Measurements from ENCODE around the gene PROKR2. TPM values are rescaled to one million over a fixed set of nuclear protein-coding genes. Genes with fewer than 3 reads are reported as not detected.

The PROKR2 gene
- total and polyA plus RNA-seq, 2 donors (not counting 1 experiment from before 2014, with no cell fraction given), result not detected

- no peaks in the 10 kb centered on the region for H3K4me1 ChIP-seq (ENCODE audit: control insufficient read depth, extremely low read depth, insufficient read depth, low read length)
- no peak for TF ChIP-seq CTCF (conservative IDR thresholded peaks at IDR 0.05 in 1 of 2, IDR thresholded peaks at IDR 0.05 in 1 of 2; ENCODE audit: low read depth in 1 of 2, low read length in 2 of 2)
- H3K79me2 ChIP-seq (ENCODE audit: control insufficient read depth, insufficient read depth, low read length), result no peaks in the 10 kb centered on the region
- no peak overlapping the region for H2AFZ ChIP-seq (ENCODE audit: low read length)
- H3K36me3 ChIP-seq (ENCODE audit: control insufficient read depth, insufficient read depth, low read length), result no peaks in the 10 kb centered on the region
- no peak overlapping the region for H3K27ac ChIP-seq (ENCODE audit: insufficient read depth, low read length)
- H3K4me3 ChIP-seq (replicated peaks in 1 of 4; ENCODE audit: control extremely low read depth in 1 of 4, insufficient read depth in 1 of 4, low read depth in 3 of 4, low read length in 4 of 4), result no peak overlapping the region
- no peaks in the 10 kb centered on the region for H3K27me3 ChIP-seq (ENCODE audit: control insufficient read depth, insufficient read depth, low read length)
- DNase-seq (ENCODE audit: low read depth in 2 of 2), result no peak
- H3K9ac ChIP-seq (ENCODE audit: insufficient read depth, low read length), result no peak overlapping the region
- H3K4me2 ChIP-seq (ENCODE audit: extremely low read depth, insufficient read depth, low read length), result no peak overlapping the region
- no peaks in the 10 kb centered on the region for H4K20me1 ChIP-seq (ENCODE audit: control insufficient read depth, extremely low read depth, insufficient read depth, low read length)
- no peaks in the 10 kb centered on the region for H3K9me3 ChIP-seq (ENCODE audit: control insufficient read depth, insufficient read depth, low read depth, low read length)
Observed at GRCh38 chr20:5270603-5271002, 46.2 kb downstream of the PROKR2 start.

GRCh38 chr20:5268449-5268848, 48.3 kb downstream of the PROKR2 start:
- H4K20me1 ChIP-seq (ENCODE audit: control insufficient read depth, extremely low read depth, insufficient read depth, low read length), result no peaks in the 10 kb centered on the region
- TF ChIP-seq EZH2 (IDR thresholded peaks at IDR 0.05; ENCODE audit: low read length, missing control alignments), result no peak
- no peaks in the 10 kb centered on the region for H3K4me1 ChIP-seq (ENCODE audit: control insufficient read depth, extremely low read depth, insufficient read depth, low read length)
- H3K9me3 ChIP-seq (ENCODE audit: control insufficient read depth, insufficient read depth, low read depth, low read length), result no peaks in the 10 kb centered on the region
- DNase-seq (ENCODE audit: low read depth in 2 of 2), result no peak
- H3K27me3 ChIP-seq (ENCODE audit: control insufficient read depth, insufficient read depth, low read length), result no peaks in the 10 kb centered on the region
- no peak overlapping the region for H2AFZ ChIP-seq (ENCODE audit: low read length)
- H3K36me3 ChIP-seq (ENCODE audit: control insufficient read depth, insufficient read depth, low read length), result no peaks in the 10 kb centered on the region
- no peak overlapping the region for H3K27ac ChIP-seq (ENCODE audit: insufficient read depth, low read length)
- H3K9ac ChIP-seq (ENCODE audit: insufficient read depth, low read length), result no peak overlapping the region
- no peak overlapping the region for H3K4me2 ChIP-seq (ENCODE audit: extremely low read depth, insufficient read depth, low read length)
- no peaks in the 10 kb centered on the region for H3K79me2 ChIP-seq (ENCODE audit: control insufficient read depth, insufficient read depth, low read length)
- H3K4me3 ChIP-seq (replicated peaks in 1 of 4; ENCODE audit: control extremely low read depth in 1 of 4, insufficient read depth in 1 of 4, low read depth in 3 of 4, low read length in 4 of 4), result no peak overlapping the region

DNA sequence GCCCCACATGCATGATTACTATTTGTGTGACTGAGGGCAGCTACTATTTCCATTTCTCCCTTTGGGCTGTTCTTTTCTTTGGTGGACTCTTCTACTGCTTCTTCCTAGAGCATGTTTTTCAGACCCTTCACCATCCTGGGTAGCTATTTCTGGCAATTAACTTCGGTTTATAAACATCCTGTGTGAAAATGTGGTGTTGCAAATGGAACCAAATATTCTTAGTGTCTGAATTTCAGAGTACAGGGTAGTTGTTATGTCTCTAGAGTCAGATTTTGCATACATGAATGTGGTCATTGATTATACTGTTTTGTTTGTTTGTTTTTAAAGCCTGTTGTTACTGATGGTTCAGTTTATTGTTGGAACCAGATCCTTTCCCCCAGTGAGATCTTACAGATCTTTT, 49.7 kb downstream of the PROKR2 start:
- Histone ChIP-seq H4K20me1 (ENCODE audit: control insufficient read depth, extremely low read depth, insufficient read depth, low read length) (no peaks in the 10 kb centered on the region), H3K27ac (ENCODE audit: insufficient read depth, low read length) (no peak overlapping the region), H3K9ac (ENCODE audit: insufficient read depth, low read length) (no peak overlapping the region), H3K4me2 (ENCODE audit: extremely low read depth, insufficient read depth, low read length) (no peak overlapping the region), H2AFZ (ENCODE audit: low read length) (no peak overlapping the region), H3K4me3 (replicated peaks in 1 of 4; ENCODE audit: control extremely low read depth in 1 of 4, insufficient read depth in 1 of 4, low read depth in 3 of 4, low read length in 4 of 4) (no peak overlapping the region), H3K4me1 (ENCODE audit: control insufficient read depth, extremely low read depth, insufficient read depth, low read length) (no peaks in the 10 kb centered on the region), H3K79me2 (ENCODE audit: control insufficient read depth, insufficient read depth, low read length) (no peaks in the 10 kb centered on the region), H3K27me3 (ENCODE audit: control insufficient read depth, insufficient read depth, low read length) (no peaks in the 10 kb centered on the region), H3K9me3 (ENCODE audit: control insufficient read depth, insufficient read depth, low read depth, low read length) (no peaks in the 10 kb centered on the region), H3K36me3 (ENCODE audit: control insufficient read depth, insufficient read depth, low read length) (no peaks in the 10 kb centered on the region)
- DNase-seq (ENCODE audit: low read depth in 2 of 2), result no peak
- TF ChIP-seq CTCF (conservative IDR thresholded peaks at IDR 0.05 in 1 of 2, IDR thresholded peaks at IDR 0.05 in 1 of 2; ENCODE audit: low read depth in 1 of 2, low read length in 2 of 2) (no peak), EZH2 (IDR thresholded peaks at IDR 0.05; ENCODE audit: low read length, missing control alignments) (no peak)

Other genes with a start within 250 kb of the PROKR2 start
- gene TMEM230, start 203.9 kb downstream of the PROKR2 start, total RNA-seq, result 75.8 and 106 TPM in 2 replicates
- gene TMEM230, start 203.9 kb downstream of the PROKR2 start, polyA plus RNA-seq, result 198 and 205 TPM in 2 replicates
- 75.6 and 81.4 TPM in 2 replicates for gene PCNA, start 197.0 kb downstream of the PROKR2 start, total RNA-seq
- gene PCNA, start 197.0 kb downstream of the PROKR2 start, polyA plus RNA-seq, result 144 and 313 TPM in 2 replicates
- gene CDS2, start 189.9 kb downstream of the PROKR2 start, total RNA-seq, result 22.1 and 32.7 TPM in 2 replicates
- 42.0 and 59.7 TPM in 2 replicates for gene CDS2, start 189.9 kb downstream of the PROKR2 start, polyA plus RNA-seq

Measured in fibroblast of lung (primary cell).